Measurements from ENCODE around the gene NADK2.
"Not testable (repeated sequence)": the region's sequence is repeated elsewhere in the genome, so short reads cannot be mapped to it uniquely, and the experiment has no call there.

NADK2 gene

DNA sequence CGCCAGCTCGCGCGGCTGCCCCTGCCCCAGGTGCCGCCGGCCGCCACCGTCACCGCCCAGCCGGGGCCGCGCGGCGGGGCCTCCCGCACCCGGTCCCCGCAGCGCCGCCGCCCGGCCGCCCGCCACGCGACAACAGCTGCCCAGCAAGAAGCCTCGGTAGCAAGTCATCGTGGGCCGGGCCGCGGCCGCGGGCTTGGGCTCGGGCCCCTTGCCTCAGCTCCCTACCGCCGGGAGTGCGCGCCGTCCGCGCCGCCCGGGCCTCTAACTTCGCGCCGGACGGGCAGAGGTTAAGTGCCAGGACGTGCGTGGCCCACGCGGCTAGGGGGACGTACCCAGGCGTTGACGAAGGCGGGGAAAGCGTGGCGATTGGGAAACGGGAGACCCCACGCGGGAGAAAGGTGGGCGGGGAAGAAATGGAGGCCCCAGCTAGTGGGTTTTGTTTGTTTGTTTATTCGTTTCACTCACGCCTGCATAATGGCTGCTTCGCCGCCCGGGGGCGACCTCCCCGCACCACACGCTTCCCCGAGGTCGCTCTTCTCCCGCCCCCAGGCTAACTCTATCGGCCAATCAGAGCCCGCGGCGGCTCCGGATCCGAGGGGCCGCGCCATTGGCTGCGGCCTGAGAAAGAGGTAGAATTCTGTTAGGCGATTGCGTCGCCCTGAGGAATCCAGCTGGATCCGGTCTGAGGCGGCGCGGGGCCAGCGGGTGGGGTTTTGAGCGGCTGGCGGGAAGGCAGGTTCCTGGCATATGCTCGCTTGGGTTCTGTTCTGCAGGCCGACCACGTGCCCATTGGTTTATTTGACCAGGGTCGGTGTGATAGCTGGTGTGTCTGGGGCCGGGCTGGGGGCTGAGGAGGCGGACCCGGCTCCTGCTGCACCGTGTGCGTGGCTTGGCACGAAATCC, at the start of gene NADK2:
NADK2 (minus strand) TSS at position 295 of the 903 bp plus-strand sequence; CDS start at position 168, 127 bp downstream.
- peak; percentile 75 for FAIRE-seq
- peak; percentile 96 for TF ChIP-seq POLR2A (IDR thresholded peaks at IDR 0.05; ENCODE audit: low read depth, low read length)
- DNase-seq (ENCODE audit: insufficient read length, low spot score): peak; percentile 96

- no peak for TF ChIP-seq POLR2A (IDR thresholded peaks at IDR 0.05; ENCODE audit: low read depth, low read length)
- peak; percentile 33 for FAIRE-seq
- DNase-seq (ENCODE audit: insufficient read length, low spot score): no peak
Observed at GRCh38 chr5:36285837-36286615, 44.3 kb upstream of the NADK2 start.

DNA sequence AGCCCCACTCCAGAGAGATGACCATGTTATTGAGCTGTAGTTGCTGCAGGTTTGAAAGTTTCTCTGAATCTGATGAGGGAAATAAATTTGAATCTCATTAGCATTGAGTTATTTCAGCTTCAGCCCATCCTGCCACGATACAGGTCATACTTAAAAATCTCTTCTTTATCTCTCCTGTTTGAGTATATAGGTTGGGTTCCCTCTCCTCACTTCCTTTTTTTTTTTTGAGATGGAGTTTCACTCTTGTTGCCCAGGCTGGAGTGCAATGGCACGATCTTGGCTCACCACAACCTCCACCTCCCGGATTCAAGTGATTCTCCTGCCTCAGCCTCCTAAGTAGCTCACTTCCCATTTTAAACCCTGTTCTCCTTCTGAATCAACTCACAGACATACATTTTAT, 42.0 kb upstream of the NADK2 start:
- DNase-seq (ENCODE audit: insufficient read length, low spot score); FAIRE-seq: not testable (repeated sequence)

DNA sequence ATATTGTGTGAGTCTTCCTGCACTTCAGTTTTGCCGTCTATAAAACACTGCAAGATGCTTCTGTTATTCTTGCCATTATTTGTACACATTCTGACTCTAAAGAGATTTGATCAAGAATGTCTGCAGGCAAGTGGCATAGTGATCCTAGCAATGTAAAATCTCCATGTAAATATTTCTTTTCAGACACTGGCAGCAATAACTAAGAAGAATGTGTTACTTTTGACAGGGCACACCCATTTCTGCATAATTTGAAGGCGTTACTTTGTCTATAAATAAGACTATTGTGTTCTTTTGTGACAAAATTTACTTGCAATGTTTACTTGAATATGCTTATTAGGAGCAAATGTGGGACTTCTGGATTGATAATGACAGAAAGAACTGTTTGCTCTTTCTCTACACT, 39.9 kb upstream of the NADK2 start:
- DNase-seq (ENCODE audit: insufficient read length, low spot score) (no peak), FAIRE-seq (no peak)
- TF ChIP-seq POLR2A (IDR thresholded peaks at IDR 0.05; ENCODE audit: low read depth, low read length): no peak

- FAIRE-seq: peak; percentile 36
- DNase-seq (ENCODE audit: insufficient read length, low spot score): no peak
- TF ChIP-seq POLR2A (IDR thresholded peaks at IDR 0.05; ENCODE audit: low read depth, low read length): no peak
Observed at GRCh38 chr5:36279054-36279698, 37.5 kb upstream of the NADK2 start.

DNA sequence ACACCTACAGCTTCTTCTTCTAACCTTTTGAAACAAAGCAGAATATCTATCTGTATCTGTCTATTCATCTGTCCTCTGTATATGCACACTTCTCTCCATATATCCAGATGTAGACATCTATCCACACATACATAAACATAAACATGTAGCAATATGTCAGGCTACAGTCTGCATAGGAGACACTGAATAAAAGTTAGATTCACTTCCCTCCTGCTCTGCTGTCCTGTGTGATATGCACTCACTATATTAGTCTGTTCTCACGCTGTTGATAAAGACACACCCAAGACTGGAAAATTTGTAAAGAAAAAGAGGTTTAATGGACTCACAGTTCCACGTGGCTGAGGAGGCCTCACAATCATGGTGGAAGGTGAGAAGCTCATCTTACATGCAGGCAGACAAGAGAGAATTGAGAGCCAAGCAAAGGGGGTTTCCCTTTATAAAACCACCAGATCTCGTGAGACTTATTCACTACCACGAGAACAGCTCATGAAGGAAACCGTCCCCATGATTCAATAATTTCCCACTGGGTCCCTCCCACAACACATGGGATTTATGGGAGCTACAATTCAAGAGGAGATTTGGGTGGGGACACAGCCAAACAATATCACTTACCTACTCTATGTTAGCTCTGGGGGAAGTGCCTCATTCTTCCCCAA, 35.9 kb upstream of the NADK2 start:
- no peak for TF ChIP-seq POLR2A (IDR thresholded peaks at IDR 0.05; ENCODE audit: low read depth, low read length)
- FAIRE-seq: no peak

DNA sequence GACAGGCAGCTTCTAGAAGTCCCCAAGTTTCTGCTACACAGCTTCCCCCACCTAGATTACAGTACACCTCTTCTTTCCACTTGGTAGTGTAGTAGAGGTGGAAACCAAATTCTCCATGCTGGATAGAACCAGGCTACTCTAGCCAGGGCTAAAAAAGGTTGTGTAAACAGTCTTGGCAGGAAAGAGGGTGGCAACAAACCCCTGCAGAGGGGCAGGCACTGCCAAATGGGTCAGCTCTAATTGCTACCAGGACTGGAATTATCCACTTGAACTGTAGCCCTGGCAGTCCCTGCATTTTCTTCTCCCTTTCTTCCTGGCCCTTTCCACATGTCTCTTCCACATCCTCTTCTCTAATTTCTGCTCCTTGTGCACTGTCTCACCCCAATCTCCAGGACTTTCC, 35.1 kb upstream of the NADK2 start:
- no peak for DNase-seq (ENCODE audit: insufficient read length, low spot score)
- no peak for FAIRE-seq
- no peak for TF ChIP-seq POLR2A (IDR thresholded peaks at IDR 0.05; ENCODE audit: low read depth, low read length)

More for the DNA sequence above, 35.9 kb upstream of the NADK2 start:
- no peak for DNase-seq (ENCODE audit: insufficient read length, low spot score)

DNA sequence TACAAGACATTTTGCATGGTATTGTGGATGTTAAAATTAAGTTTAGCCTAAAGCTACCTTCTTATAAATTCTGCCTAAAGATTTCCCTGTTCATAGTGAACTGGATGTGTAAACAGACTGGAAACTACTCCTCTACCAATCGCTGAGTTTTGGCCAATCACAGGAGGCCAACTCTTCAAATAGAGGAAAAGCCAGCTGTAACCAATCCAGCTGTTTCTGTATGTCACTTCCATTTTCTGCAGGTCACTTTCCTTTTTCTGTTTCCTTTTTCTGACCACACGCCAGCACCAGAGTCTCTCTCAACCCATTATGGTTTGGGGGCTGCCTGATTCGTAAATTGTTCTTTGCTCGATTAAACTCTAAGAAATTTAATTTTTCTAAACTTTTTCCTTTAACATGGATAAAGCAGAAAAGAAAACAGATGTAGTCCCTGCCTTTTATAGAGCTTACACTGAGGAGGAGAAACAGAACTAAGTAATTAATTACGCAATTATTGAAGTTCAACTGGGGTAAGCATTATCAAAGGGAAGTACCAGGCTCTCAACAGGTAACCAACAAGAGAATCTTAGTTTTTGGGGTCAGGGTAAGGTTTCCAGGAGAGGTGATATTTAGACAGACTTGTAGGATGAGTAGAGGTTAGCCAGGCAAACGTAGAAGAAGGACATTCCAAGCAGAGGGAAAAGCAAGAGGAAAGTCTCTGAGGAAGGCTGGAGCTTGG, 32.2 kb upstream of the NADK2 start:
- FAIRE-seq (no peak), DNase-seq (ENCODE audit: insufficient read length, low spot score) (no peak)
- no peak for TF ChIP-seq POLR2A (IDR thresholded peaks at IDR 0.05; ENCODE audit: low read depth, low read length)

DNA sequence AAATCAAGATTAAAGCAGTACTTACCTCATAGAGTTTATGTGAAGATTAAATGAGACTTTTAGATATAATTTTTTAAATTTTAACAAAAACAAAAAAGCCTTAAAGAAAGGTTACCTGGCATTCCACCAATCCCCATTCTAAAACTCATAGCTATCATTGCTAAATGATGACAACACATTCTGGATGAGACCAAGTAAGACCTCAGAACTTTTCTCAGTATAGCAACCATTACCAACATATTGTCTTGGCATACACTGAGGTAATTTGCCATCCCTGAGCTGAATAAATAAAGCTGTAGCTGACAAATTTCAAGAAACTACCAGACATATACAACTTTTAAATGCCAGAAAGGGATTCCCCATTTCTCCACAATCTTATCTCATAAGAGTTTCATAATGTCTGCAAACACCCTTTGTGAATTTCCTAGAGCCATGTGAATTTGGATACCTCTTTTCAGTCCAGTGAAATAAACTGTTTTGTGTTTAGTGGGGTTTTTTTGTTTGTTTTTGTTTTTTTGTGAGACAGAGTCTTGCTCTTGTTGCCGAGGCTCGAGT, 30.5 kb upstream of the NADK2 start:
- DNase-seq (ENCODE audit: insufficient read length, low spot score): no peak
- TF ChIP-seq POLR2A (IDR thresholded peaks at IDR 0.05; ENCODE audit: low read depth, low read length): no peak
- no peak for FAIRE-seq

DNA sequence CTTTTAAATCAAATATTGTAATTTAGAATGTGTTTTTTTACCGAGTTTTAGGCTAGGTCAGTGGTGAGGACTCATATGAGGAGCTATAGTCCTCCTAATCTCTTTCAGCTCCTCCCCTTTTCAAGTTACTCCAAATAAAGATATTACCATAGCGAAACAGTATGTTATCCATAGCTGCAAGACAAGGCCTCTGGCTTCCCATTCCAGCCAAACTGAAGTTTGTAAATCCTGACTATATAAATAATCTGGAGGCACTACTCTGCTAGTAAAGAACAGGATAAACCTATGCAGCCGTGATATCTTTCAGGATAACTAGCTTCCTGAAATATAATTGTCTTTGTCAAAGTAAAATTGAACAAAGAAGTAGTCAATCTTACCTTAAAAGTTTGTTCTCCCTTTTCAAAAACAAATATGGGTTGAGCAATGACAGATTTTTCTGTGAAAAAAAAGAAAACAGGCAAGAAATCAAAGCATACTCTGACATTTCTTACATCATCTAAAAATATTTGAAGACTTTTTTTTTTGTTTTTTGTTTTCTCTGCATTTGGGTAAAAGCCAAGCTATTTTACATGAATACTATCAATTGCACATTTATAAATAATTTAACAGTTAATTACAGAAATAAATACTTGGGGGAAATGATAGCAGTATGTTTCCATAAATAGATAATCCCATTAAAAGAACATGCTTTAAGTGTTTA, 29.3 kb upstream of the NADK2 start:
- TF ChIP-seq POLR2A (IDR thresholded peaks at IDR 0.05; ENCODE audit: low read depth, low read length): no peak
- DNase-seq (ENCODE audit: insufficient read length, low spot score) (no peak), FAIRE-seq (no peak)

- FAIRE-seq (no peak), DNase-seq (ENCODE audit: insufficient read length, low spot score) (no peak)
- TF ChIP-seq POLR2A (IDR thresholded peaks at IDR 0.05; ENCODE audit: low read depth, low read length): no peak
Observed at GRCh38 chr5:36270175-36270574, 28.4 kb upstream of the NADK2 start.

DNA sequence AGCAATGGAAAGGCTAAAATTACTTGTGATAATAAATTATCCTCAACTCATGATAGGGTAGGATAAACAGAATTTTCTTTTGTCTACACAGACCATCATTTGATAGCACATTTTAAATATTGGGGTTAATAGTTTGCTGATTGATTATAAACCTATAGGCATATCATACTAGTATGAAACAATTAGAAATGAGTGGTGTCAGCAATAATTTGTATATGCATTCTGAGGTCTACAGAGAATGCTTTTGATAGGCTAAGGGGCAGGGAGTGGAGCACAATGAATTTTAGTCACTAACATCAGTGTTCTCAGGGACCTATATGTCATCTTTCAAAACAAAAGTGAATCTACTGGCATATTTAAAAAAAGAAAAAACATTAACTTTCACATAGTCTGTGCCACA, 27.8 kb upstream of the NADK2 start:
- FAIRE-seq: no peak
- TF ChIP-seq POLR2A (IDR thresholded peaks at IDR 0.05; ENCODE audit: low read depth, low read length): no peak
- no peak for DNase-seq (ENCODE audit: insufficient read length, low spot score)
